BJ (cell line): ENCODE data around the gene HSPA4L. TPM values are rescaled to one million over a fixed set of nuclear protein-coding genes. Genes with fewer than 3 reads are reported as not detected.

Source experiments
- CTCF ChIA-PET: fragments of 350-600 bp; formaldehyde crosslinking; extraction: SDS; loops from one replicate; lab custom pipeline; 2021; ENCODE audit warnings: antibody characterized with exemption, inconsistent platforms; lab: Yijun Ruan, JAX
- POLR2A ChIA-PET: fragments of 300-600 bp; sonication (Branson Sonifier 250); formaldehyde crosslinking; extraction: SDS; loops from one replicate; lab custom pipeline; 2021; ENCODE audit warnings: antibody characterized with exemption; lab: Charles Lee
- DNase-seq: peaks from one replicate; pipeline ENCODE4 v3.0.0-alpha.2; 2011; ENCODE audit warnings: low read depth
- H3K27me3 ChIP-seq: 2 replicates; pipeline ENCODE4 v1.6.0; 2011; ENCODE audit warnings: low read length; ENCODE audit not compliant: control insufficient read depth, insufficient read depth
- H3K36me3 ChIP-seq: 2 replicates; pipeline ENCODE4 v1.5.1; 2011; ENCODE audit warnings: low read length; ENCODE audit not compliant: control insufficient read depth, insufficient read depth
- H3K4me3 ChIP-seq: 2 replicates; pipeline ENCODE4 v1.5.1; 2011; ENCODE audit warnings: low read depth, mild to moderate bottlenecking, control low read depth, low read length
- CTCF ChIP-seq: IDR thresholded peaks from 2 replicates; pipeline ENCODE4 v1.5.1; 2011; ENCODE audit warnings: low read depth, mild to moderate bottlenecking, control low read depth, inconsistent platforms, low read length, moderate library complexity; ENCODE audit not compliant: insufficient read depth
- polyA plus RNA-seq: library from polyadenylated mRNA; depleted of rRNA; stranded (reverse); fragments of >200 nt; gene quantifications from 2 replicates; pipeline ENCODE4 v1.2.3, GENCODE V29; 2011

HSPA4L gene
- polyA plus RNA-seq, 1 experiment = 0.72 TPM

DNA sequence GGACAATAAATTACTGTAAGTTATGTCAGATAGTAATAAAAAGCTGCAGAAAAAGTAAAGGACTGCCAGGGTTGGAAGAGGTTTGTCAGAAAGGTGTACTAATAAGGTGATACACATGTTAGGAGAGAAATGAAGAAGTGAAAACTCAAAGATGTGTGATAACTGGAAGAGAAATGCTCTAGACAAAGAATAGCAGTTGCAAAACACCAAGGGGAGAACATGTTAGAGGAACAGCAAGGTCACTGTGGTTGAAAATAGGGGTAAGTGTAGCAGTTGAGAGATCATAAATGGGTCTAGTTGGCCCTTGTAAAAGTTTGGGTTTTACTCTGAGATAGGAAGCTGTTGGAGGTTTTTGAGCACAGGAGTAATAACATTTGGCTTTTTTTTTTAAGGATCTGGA lies 46.9 kb downstream of the HSPA4L start:
- no peaks in the 10 kb centered on the region for H3K36me3 ChIP-seq
- ChIA-PET POLR2A (no interaction called here), CTCF (no interaction called here)
- no peak for TF ChIP-seq CTCF
- DNase-seq = no peak
- H3K27me3 ChIP-seq = no peaks in the 10 kb centered on the region
- no peak overlapping the region for H3K4me3 ChIP-seq

DNA sequence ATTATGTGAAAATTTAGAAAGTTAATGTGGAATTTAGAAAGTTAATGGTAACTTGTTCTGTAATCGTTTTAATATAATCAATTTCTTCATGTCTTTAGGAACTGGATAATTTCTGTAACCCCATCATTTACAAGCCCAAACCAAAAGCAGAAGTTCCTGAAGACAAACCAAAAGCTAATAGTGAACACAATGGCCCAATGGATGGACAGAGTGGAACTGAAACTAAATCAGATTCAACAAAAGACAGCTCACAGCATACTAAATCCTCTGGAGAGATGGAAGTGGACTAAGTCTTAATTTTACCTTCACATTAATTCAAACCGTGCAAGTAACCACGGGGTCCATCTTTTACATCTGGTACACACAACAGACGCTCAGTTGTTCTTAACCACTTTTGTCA lies 50.5 kb downstream of the HSPA4L start:
- CTCF ChIA-PET = interaction anchor here (0.5 to 0.9 kb wide), 2 partner anchors 11 to 56 kb away, joined by 3 read pairs; no protein-coding TSS in a partner anchor
- H3K36me3 ChIP-seq = no peaks in the 10 kb centered on the region
- no peak for TF ChIP-seq CTCF
- H3K4me3 ChIP-seq = no peak overlapping the region
- POLR2A ChIA-PET = no interaction called here
- DNase-seq = no peak
- no peaks in the 10 kb centered on the region for H3K27me3 ChIP-seq

GRCh38 chr4:127843704-127844600 lies 61.8 kb downstream of the HSPA4L start:
- ChIA-PET CTCF (no interaction called here), POLR2A (no interaction called here)
- TF ChIP-seq CTCF = no peak
- Histone ChIP-seq H3K36me3 (no peaks in the 10 kb centered on the region), H3K4me3 (no peak overlapping the region), H3K27me3 (no peaks in the 10 kb centered on the region)
- DNase-seq = no peak

GRCh38 chr4:127844601-127845116 lies 62.5 kb downstream of the HSPA4L start:
- TF ChIP-seq CTCF = no peak
- no peaks in the 10 kb centered on the region for H3K27me3 ChIP-seq
- CTCF ChIA-PET = no interaction called here
- H3K36me3 ChIP-seq = no peaks in the 10 kb centered on the region
- POLR2A ChIA-PET = no interaction called here
- DNase-seq = no peak
- no peak overlapping the region for H3K4me3 ChIP-seq

DNA sequence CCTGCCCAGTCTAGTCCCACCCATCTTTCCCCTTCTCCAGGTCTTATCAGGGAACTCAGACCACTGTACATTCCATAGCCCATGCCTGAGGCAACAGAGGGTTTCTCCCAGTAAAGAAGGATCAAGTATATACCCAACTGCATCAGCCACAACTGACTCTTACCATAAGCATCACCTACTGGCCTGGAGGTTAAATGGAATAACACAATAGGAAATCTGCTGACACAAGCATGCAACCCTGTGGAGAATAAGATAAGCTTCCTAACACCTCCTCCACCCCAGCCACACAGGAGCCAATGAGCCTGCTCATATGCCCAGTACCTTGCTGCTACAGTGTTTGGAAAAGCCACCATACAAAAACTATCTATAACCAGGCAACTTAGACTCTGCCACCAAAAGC lies 63.9 kb downstream of the HSPA4L start:
- H3K4me3 ChIP-seq = no peak overlapping the region
- ChIA-PET POLR2A (no interaction called here), CTCF (no interaction called here)
- H3K27me3 ChIP-seq = no peaks in the 10 kb centered on the region
- DNase-seq = no peak
- no peaks in the 10 kb centered on the region for H3K36me3 ChIP-seq
- TF ChIP-seq CTCF = no peak
